Measurements from ENCODE around the gene TMEM109. TPM values are rescaled to one million over a fixed set of nuclear protein-coding genes. Genes with fewer than 3 reads are reported as not detected.

TMEM109 gene
- total and polyA plus RNA-seq, 2 experiments from 2014 or later = 17.4 to 17.7 TPM

DNA sequence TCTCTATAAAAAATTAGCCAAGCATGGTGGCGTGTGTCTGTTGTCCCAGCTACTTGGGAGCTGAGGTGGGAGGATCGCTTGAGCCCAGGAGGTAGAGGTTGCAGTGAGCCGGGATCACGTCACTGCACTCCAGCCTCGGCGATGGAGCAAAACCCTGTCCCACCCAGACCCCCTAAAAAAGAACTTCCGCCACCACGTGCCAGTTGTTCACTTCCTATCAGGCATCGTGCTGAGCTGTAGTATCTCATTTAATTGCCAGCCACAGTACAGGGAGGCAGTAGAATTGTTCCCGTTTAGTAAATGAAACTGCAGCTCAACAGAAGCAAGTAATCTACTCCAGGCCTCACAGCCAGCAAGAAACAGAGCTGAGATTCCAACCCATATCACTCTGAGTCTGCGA lies 7.3 kb downstream of the TMEM109 start (continued):
- TF ChIP-seq, protein P1, sequence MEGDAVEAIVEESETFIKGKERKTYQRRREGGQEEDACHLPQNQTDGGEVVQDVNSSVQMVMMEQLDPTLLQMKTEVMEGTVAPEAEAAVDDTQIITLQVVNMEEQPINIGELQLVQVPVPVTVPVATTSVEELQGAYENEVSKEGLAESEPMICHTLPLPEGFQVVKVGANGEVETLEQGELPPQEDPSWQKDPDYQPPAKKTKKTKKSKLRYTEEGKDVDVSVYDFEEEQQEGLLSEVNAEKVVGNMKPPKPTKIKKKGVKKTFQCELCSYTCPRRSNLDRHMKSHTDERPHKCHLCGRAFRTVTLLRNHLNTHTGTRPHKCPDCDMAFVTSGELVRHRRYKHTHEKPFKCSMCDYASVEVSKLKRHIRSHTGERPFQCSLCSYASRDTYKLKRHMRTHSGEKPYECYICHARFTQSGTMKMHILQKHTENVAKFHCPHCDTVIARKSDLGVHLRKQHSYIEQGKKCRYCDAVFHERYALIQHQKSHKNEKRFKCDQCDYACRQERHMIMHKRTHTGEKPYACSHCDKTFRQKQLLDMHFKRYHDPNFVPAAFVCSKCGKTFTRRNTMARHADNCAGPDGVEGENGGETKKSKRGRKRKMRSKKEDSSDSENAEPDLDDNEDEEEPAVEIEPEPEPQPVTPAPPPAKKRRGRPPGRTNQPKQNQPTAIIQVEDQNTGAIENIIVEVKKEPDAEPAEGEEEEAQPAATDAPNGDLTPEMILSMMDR (conservative IDR thresholded peaks at IDR 0.05; ENCODE audit: low read depth in 2 of 2) = no peak

DNA sequence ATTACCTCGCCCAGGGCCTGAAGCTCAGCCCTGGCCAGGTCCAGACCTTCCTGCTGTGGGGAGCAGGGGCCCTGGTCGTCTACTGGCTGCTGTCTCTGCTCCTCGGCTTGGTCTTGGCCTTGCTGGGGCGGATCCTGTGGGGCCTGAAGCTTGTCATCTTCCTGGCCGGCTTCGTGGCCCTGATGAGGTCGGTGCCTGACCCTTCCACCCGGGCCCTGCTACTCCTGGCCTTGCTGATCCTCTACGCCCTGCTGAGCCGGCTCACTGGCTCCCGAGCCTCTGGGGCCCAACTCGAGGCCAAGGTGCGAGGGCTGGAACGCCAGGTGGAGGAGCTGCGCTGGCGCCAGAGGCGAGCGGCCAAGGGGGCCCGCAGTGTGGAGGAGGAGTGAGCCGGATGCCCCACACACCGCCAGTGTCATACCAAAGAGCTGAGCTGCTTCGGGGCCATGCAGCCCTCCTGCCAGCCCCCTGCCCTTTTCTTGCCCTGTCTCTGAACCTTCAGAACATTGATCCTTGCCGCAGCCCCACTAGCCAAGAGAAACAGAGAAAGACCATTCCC lies 7.9 kb downstream of the TMEM109 start:
- H3K4me3 Mint-ChIP-seq = no peak overlapping the region
- H3K4me2 ChIP-seq = no peak overlapping the region
- H2AFZ ChIP-seq = no peak overlapping the region
- TF ChIP-seq EZH2phosphoT487 (IDR thresholded peaks at IDR 0.05; ENCODE audit: unreplicated experiment) (no peak), ETS1 (IDR thresholded peaks at IDR 0.05) (no peak), STAT1 (IDR thresholded peaks at IDR 0.05; ENCODE audit: unreplicated experiment) (no peak), CREB1 (CRISPR knock-in tag; IDR thresholded peaks at IDR 0.05; ENCODE audit: low read depth) (no peak), EZH2 (IDR thresholded peaks at IDR 0.05; ENCODE audit: low read depth, unreplicated experiment) (no peak), POLR2AphosphoS5 (IDR thresholded peaks at IDR 0.05; ENCODE audit: low read depth) (no peak)
- TF ChIP-seq, protein P2, sequence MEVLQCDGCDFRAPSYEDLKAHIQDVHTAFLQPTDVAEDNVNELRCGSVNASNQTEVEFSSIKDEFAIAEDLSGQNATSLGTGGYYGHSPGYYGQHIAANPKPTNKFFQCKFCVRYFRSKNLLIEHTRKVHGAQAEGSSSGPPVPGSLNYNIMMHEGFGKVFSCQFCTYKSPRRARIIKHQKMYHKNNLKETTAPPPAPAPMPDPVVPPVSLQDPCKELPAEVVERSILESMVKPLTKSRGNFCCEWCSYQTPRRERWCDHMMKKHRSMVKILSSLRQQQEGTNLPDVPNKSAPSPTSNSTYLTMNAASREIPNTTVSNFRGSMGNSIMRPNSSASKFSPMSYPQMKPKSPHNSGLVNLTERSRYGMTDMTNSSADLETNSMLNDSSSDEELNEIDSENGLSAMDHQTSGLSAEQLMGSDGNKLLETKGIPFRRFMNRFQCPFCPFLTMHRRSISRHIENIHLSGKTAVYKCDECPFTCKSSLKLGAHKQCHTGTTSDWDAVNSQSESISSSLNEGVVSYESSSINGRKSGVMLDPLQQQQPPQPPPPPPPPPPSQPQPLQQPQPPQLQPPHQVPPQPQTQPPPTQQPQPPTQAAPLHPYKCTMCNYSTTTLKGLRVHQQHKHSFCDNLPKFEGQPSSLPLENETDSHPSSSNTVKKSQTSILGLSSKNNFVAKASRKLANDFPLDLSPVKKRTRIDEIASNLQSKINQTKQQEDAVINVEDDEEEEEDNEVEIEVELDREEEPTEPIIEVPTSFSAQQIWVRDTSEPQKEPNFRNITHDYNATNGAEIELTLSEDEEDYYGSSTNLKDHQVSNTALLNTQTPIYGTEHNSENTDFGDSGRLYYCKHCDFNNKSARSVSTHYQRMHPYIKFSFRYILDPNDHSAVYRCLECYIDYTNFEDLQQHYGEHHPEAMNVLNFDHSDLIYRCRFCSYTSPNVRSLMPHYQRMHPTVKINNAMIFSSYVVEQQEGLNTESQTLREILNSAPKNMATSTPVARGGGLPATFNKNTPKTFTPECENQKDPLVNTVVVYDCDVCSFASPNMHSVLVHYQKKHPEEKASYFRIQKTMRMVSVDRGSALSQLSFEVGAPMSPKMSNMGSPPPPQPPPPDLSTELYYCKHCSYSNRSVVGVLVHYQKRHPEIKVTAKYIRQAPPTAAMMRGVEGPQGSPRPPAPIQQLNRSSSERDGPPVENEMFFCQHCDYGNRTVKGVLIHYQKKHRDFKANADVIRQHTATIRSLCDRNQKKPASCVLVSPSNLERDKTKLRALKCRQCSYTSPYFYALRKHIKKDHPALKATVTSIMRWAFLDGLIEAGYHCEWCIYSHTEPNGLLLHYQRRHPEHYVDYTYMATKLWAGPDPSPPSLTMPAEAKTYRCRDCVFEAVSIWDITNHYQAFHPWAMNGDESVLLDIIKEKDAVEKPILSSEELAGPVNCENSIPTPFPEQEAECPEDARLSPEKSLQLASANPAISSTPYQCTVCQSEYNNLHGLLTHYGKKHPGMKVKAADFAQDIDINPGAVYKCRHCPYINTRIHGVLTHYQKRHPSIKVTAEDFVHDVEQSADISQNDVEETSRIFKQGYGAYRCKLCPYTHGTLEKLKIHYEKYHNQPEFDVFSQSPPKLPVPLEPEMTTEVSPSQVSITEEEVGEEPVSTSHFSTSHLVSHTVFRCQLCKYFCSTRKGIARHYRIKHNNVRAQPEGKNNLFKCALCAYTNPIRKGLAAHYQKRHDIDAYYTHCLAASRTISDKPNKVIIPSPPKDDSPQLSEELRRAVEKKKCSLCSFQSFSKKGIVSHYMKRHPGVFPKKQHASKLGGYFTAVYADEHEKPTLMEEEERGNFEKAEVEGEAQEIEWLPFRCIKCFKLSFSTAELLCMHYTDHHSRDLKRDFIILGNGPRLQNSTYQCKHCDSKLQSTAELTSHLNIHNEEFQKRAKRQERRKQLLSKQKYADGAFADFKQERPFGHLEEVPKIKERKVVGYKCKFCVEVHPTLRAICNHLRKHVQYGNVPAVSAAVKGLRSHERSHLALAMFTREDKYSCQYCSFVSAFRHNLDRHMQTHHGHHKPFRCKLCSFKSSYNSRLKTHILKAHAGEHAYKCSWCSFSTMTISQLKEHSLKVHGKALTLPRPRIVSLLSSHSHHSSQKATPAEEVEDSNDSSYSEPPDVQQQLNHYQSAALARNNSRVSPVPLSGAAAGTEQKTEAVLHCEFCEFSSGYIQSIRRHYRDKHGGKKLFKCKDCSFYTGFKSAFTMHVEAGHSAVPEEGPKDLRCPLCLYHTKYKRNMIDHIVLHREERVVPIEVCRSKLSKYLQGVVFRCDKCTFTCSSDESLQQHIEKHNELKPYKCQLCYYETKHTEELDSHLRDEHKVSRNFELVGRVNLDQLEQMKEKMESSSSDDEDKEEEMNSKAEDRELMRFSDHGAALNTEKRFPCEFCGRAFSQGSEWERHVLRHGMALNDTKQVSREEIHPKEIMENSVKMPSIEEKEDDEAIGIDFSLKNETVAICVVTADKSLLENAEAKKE (CRISPR knock-in tag; IDR thresholded peaks at IDR 0.05) = no peak
- TF ChIP-seq, protein P3, sequence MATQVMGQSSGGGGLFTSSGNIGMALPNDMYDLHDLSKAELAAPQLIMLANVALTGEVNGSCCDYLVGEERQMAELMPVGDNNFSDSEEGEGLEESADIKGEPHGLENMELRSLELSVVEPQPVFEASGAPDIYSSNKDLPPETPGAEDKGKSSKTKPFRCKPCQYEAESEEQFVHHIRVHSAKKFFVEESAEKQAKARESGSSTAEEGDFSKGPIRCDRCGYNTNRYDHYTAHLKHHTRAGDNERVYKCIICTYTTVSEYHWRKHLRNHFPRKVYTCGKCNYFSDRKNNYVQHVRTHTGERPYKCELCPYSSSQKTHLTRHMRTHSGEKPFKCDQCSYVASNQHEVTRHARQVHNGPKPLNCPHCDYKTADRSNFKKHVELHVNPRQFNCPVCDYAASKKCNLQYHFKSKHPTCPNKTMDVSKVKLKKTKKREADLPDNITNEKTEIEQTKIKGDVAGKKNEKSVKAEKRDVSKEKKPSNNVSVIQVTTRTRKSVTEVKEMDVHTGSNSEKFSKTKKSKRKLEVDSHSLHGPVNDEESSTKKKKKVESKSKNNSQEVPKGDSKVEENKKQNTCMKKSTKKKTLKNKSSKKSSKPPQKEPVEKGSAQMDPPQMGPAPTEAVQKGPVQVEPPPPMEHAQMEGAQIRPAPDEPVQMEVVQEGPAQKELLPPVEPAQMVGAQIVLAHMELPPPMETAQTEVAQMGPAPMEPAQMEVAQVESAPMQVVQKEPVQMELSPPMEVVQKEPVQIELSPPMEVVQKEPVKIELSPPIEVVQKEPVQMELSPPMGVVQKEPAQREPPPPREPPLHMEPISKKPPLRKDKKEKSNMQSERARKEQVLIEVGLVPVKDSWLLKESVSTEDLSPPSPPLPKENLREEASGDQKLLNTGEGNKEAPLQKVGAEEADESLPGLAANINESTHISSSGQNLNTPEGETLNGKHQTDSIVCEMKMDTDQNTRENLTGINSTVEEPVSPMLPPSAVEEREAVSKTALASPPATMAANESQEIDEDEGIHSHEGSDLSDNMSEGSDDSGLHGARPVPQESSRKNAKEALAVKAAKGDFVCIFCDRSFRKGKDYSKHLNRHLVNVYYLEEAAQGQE (IDR thresholded peaks at IDR 0.05; ENCODE audit: unreplicated experiment) = no peak
- TF ChIP-seq, protein P1 (conservative IDR thresholded peaks at IDR 0.05; ENCODE audit: low read depth in 2 of 2) = no peak

More for the DNA sequence above, 7.9 kb downstream of the TMEM109 start:
- Histone ChIP-seq H3K4me1 (ENCODE audit: insufficient read depth) (peaks cover 16% of the 10 kb centered on the region), H3K79me2 (replicated peaks; ENCODE audit: insufficient read depth) (peaks cover 28% of the 10 kb centered on the region), H3K27me3 (ENCODE audit: insufficient read depth) (peaks cover 10% of the 10 kb centered on the region; the same call in 1 of the 2 replicates), H3K36me3 (ENCODE audit: insufficient read depth) (no peaks in the 10 kb centered on the region), H3K9me2 (ENCODE audit: insufficient read depth) (no peaks in the 10 kb centered on the region), H3F3A (replicated peaks; ENCODE audit: low read depth) (no peaks in the 10 kb centered on the region), H3K4me3 (no peak overlapping the region), H3K27ac (ENCODE audit: low read depth) (no peak overlapping the region), H4K20me1 (replicated peaks; ENCODE audit: insufficient read depth) (peaks cover 10% of the 10 kb centered on the region; the same call in 1 of the 2 replicates)
- Mint-ChIP-seq H3K36me3 (ENCODE audit: low read depth) (peaks cover 43% of the 10 kb centered on the region), H3K27ac (no peak overlapping the region), H3K4me1 (peaks cover 33% of the 10 kb centered on the region), H3K27me3 (ENCODE audit: insufficient read depth, low read depth, poor library complexity) (peaks cover 13% of the 10 kb centered on the region), H3K9me3 (no peaks in the 10 kb centered on the region; the same call in 2 of the 3 replicates)
- ATAC-seq = no peak
- no peak for DNase-seq (ENCODE audit: low spot score)

All from GM23338 (cell line).